ENCODE measurements around the gene RSRC1. TPM values are rescaled to one million over a fixed set of nuclear protein-coding genes. Genes with fewer than 3 reads are reported as not detected.

The RSRC1 gene
- total and polyA plus RNA-seq, 2 of the 13 experiments (the other 11 are each of a cell fraction or from before 2014, with no cell fraction given), result 4.9 to 63.0 TPM

- TF ChIP-seq ZFP41 (CRISPR knock-in tag; IDR thresholded peaks at IDR 0.05; ENCODE audit: borderline replicate concordance) (0 out of 2 replicates have a peak, but pooled peaks have one; percentile 54), PTBP1 (IDR thresholded peaks at IDR 0.05; ENCODE audit: low read depth, low read length, poor library complexity, severe bottlenecking) (no peak), ZNF674 (CRISPR knock-in tag; IDR thresholded peaks at IDR 0.05; ENCODE audit: low read depth) (peak; percentile 46; the same call in 1 of the 2 replicates), ATAD3A (CRISPR knock-in tag; IDR thresholded peaks at IDR 0.05) (0 out of 2 replicates have a peak, but pooled peaks have one; percentile 25), SNAI1 (CRISPR knock-in tag; IDR thresholded peaks at IDR 0.05; ENCODE audit: borderline replicate concordance) (peak; percentile 90; the same call in 1 of the 2 replicates), ZC3H4 (CRISPR knock-in tag; IDR thresholded peaks at IDR 0.05; ENCODE audit: borderline replicate concordance) (no peak; the same call in 1 of the 2 replicates), ZNF556 (CRISPR knock-in tag; IDR thresholded peaks at IDR 0.05; ENCODE audit: borderline replicate concordance) (peak; percentile 80; the same call in 1 of the 2 replicates), NPAS2 (CRISPR knock-in tag; IDR thresholded peaks at IDR 0.05; ENCODE audit: borderline replicate concordance) (no peak), SYNCRIP (IDR thresholded peaks at IDR 0.05; ENCODE audit: insufficient read depth, low read depth, low read length) (no peak), ZNF646 (CRISPR knock-in tag; IDR thresholded peaks at IDR 0.05) (no peak), RBM22 (optimal IDR thresholded peaks at IDR 0.05; ENCODE audit: low read length) (no peak), ZBTB7B (CRISPR knock-in tag; IDR thresholded peaks at IDR 0.05) (peak; percentile 93), HNF4G (IDR thresholded peaks at IDR 0.05; ENCODE audit: borderline replicate concordance, low read depth, low read length) (no peak), HNF4G (CRISPR knock-in tag; IDR thresholded peaks at IDR 0.05; ENCODE audit: borderline replicate concordance, low read depth) (no peak), MYNN (CRISPR knock-in tag; IDR thresholded peaks at IDR 0.05; ENCODE audit: low read depth) (0 out of 2 replicates have a peak, but pooled peaks have one; percentile 39), MXI1 (IDR thresholded peaks at IDR 0.05; ENCODE audit: borderline replicate concordance, low read depth, low read length) (peak; percentile 84; the same call in 2 of the 3 replicates), RNF2 (conservative IDR thresholded peaks at IDR 0.05; ENCODE audit: low read depth) (peak; percentile 85), RARG (CRISPR knock-in tag; IDR thresholded peaks at IDR 0.05; ENCODE audit: low read depth) (no peak), ARID3A (IDR thresholded peaks at IDR 0.05; ENCODE audit: low read depth, low read length) (0 out of 2 replicates have a peak, but pooled peaks have one; percentile 39), ZNF251 (CRISPR knock-in tag; IDR thresholded peaks at IDR 0.05) (no peak), FOXJ3 (CRISPR knock-in tag; IDR thresholded peaks at IDR 0.05; ENCODE audit: borderline replicate concordance) (peak; percentile 87; the same call in 1 of the 2 replicates)
These were observed at the start of gene RSRC1 (continued) for GRCh38 chr3:158109804-158110657.

All from HepG2 (cell line).